ENCODE data around the gene SH3RF3.

- TF ChIP-seq CTCF (IDR thresholded peaks at IDR 0.05) (no peak), IRF2 (CRISPR knock-in tag; IDR thresholded peaks at IDR 0.05; ENCODE audit: borderline replicate concordance, low read depth) (no peak), GABPB1 (CRISPR knock-in tag; IDR thresholded peaks at IDR 0.05) (no peak), ATF1 (CRISPR knock-in tag; IDR thresholded peaks at IDR 0.05) (no peak), MAX (CRISPR knock-in tag; IDR thresholded peaks at IDR 0.05) (no peak), OVOL2 (CRISPR knock-in tag; IDR thresholded peaks at IDR 0.05; ENCODE audit: borderline replicate concordance) (no peak), USF2 (CRISPR knock-in tag; IDR thresholded peaks at IDR 0.05) (no peak), PREB (CRISPR knock-in tag; IDR thresholded peaks at IDR 0.05; ENCODE audit: borderline replicate concordance) (no peak), AFF4 (CRISPR knock-in tag; IDR thresholded peaks at IDR 0.05; ENCODE audit: borderline replicate concordance) (no peak), USF1 (CRISPR knock-in tag; IDR thresholded peaks at IDR 0.05) (no peak), MLX (CRISPR knock-in tag; IDR thresholded peaks at IDR 0.05) (no peak), NR2C2 (CRISPR knock-in tag; IDR thresholded peaks at IDR 0.05) (no peak)
Observed at GRCh38 chr2:109332880-109333279, 203.9 kb downstream of the SH3RF3 start.

Measured in WTC11 (cell line).